ENCODE results near the gene NTN4. TPM values are rescaled to one million over a fixed set of nuclear protein-coding genes. Genes with fewer than 3 reads are reported as not detected.
"Not testable (repeated sequence)": the region's sequence is repeated elsewhere in the genome, so short reads cannot be mapped to it uniquely, and the experiment has no call there.

NTN4 gene
- total and polyA plus RNA-seq, 2 donors: 2.4 to 21.9 TPM

DNA sequence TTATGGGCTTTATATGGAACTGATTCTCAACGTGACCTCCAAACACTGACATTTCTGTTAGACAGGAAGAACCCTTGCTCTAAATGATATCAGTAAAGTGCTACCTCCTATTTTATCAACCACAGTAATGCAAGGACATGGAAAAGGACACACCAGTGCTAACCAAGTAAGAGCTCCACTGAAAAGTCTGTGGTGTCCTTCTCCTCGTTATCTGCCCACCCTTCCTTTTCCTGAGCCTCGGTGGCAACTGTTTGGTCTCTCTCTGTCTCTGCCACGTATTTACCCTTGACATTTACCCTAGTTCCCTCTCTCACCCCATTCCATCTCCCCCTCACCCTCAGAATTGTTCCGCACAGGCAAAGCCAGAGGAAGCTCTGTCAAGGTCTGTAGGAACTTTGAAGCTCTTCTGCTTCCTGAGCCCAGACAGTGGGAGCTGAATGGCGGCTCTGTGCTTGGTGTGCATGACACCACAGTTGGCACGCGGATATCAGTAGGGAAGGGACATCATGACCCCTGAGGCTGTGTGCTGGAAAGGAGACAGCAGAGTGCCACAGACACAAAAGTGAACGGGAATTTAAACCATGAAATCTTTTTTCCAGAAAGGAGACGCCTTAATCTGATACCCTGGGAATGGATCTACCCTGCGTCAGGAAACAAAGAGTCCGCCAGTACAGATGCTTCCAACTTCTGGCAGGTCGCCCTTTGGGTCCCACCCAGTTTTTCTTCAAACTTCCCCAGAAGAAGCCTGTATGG is 50.8 kb downstream of the NTN4 start:
- H3K27ac ChIP-seq (ENCODE audit: low read depth in 1 of 2, low read length in 1 of 2): peak overlapping the region in 1 of 2 donors; percentile 68
- peak in 1 of 9 donors; percentile 20 for DNase-seq (ENCODE audit: low read depth in 6 of 9, low spot score in 9 of 9)
- no peak overlapping the region for H3K4me3 ChIP-seq (ENCODE audit: low read length in 2 of 2)
- WGBS: 85% methylated on average over 13 of the region's 13 CpGs
- no peaks in the 10 kb centered on the region for H3K36me3 ChIP-seq (ENCODE audit: control insufficient read depth in 2 of 2, insufficient read depth in 2 of 2, low read length in 1 of 2)
- H3K27me3 ChIP-seq (ENCODE audit: control insufficient read depth in 2 of 2, insufficient read depth in 1 of 2, low read length in 1 of 2): no peaks in the 10 kb centered on the region
- no peaks in the 10 kb centered on the region for H3K4me1 ChIP-seq (ENCODE audit: control insufficient read depth in 2 of 2, insufficient read depth in 2 of 2, low read length in 2 of 2)
- no peaks in the 10 kb centered on the region for H3K9me3 ChIP-seq (ENCODE audit: control insufficient read depth in 2 of 2, insufficient read depth in 1 of 2, low read length in 1 of 2)

DNA sequence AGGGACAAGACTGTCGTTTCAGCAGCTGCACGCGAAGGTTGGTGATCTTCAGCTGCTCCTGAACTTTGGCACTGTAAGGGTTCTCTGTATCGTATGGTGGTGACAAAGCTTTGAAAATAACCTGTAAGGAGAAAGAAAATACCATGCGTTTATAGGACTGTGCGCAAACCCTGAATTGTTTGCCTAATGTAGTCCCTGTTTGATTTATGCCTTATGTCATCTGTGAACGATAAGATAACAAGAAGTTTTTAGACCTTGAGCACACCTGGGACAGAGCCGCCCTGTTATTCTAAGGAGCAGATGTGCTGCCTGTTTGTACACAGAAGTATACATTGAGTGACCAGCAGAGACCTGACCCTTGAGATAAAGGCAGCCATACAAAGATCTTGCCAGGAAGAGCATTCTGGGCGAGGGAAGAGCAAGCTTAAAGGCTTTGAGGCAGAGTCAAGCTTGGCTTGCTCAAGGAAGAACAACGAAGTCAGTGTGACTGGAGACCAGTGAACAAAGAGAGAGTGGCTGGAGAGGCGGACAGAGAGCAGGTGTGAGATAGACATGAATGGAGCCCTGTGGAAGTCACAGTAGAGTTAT is 52.4 kb downstream of the NTN4 start:
- 94% methylated on average over 11 of the region's 11 CpGs for WGBS
- no peaks in the 10 kb centered on the region for H3K9me3 ChIP-seq (ENCODE audit: control insufficient read depth in 2 of 2, insufficient read depth in 1 of 2, low read length in 1 of 2)
- no peaks in the 10 kb centered on the region for H3K36me3 ChIP-seq (ENCODE audit: control insufficient read depth in 2 of 2, insufficient read depth in 2 of 2, low read length in 1 of 2)
- no peak overlapping the region for H3K4me3 ChIP-seq (ENCODE audit: low read length in 2 of 2)
- no peaks in the 10 kb centered on the region for H3K27me3 ChIP-seq (ENCODE audit: control insufficient read depth in 2 of 2, insufficient read depth in 1 of 2, low read length in 1 of 2)
- H3K4me1 ChIP-seq (ENCODE audit: control insufficient read depth in 2 of 2, insufficient read depth in 2 of 2, low read length in 2 of 2): no peaks in the 10 kb centered on the region
- no peak for DNase-seq (ENCODE audit: low read depth in 6 of 9, low spot score in 9 of 9)
- H3K27ac ChIP-seq (ENCODE audit: low read depth in 1 of 2, low read length in 1 of 2): no peak overlapping the region

DNA sequence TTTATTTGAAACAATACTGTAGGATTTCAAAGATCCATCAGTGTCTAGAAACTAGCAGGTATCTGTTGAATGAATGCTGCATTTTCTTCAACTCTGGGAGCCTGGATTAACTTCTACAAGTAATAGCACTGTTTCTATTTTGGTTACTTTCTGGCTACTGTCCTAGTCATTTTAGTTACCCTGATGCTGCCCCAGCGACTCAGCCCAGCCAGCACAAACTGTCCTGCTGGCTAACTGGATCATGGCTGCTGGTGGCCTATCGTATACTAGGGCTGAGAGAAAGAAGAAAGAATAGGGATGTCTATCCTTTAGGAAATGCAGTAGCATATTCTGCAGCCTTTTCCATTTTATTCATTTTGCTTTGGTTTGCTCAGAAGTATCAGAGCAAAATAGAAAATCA is 53.9 kb downstream of the NTN4 start:
- Histone ChIP-seq H3K27me3 (ENCODE audit: control insufficient read depth in 2 of 2, insufficient read depth in 1 of 2, low read length in 1 of 2) (no peaks in the 10 kb centered on the region), H3K27ac (ENCODE audit: low read depth in 1 of 2, low read length in 1 of 2) (no peak overlapping the region), H3K4me3 (ENCODE audit: low read length in 2 of 2) (no peak overlapping the region), H3K4me1 (ENCODE audit: control insufficient read depth in 2 of 2, insufficient read depth in 2 of 2, low read length in 2 of 2) (no peaks in the 10 kb centered on the region), H3K9me3 (ENCODE audit: control insufficient read depth in 2 of 2, insufficient read depth in 1 of 2, low read length in 1 of 2) (no peaks in the 10 kb centered on the region), H3K36me3 (ENCODE audit: control insufficient read depth in 2 of 2, insufficient read depth in 2 of 2, low read length in 1 of 2) (no peaks in the 10 kb centered on the region)
- 94% methylated on average over 2 of the region's 2 CpGs for WGBS
- DNase-seq (ENCODE audit: low read depth in 6 of 9, low spot score in 9 of 9): no peak

DNA sequence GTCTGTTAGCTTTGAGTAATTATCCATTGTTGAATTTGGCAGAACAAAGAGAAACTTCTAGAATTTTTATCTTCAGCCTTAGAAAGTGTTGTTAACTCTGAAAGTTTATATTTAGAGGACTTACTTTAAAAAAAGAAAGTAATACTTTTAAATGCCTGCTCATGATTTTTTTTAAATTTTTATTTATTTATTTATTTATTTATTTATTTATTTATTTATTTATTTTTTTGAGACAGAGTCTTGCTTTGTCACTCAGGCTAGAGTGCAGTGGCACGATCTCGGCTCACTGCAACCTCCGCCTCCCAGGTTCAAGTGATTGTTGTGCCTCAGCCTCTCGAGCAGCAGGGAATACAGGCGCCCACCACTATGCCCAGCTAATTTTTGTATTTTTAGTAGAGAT is 54.8 kb downstream of the NTN4 start:
- not testable (repeated sequence) for H3K27ac ChIP-seq (ENCODE audit: low read depth in 1 of 2, low read length in 1 of 2); H3K4me1 ChIP-seq (ENCODE audit: control insufficient read depth in 2 of 2, insufficient read depth in 2 of 2, low read length in 2 of 2); H3K27me3 ChIP-seq (ENCODE audit: control insufficient read depth in 2 of 2, insufficient read depth in 1 of 2, low read length in 1 of 2); DNase-seq (ENCODE audit: low read depth in 6 of 9, low spot score in 9 of 9); H3K4me3 ChIP-seq (ENCODE audit: low read length in 2 of 2); H3K9me3 ChIP-seq (ENCODE audit: control insufficient read depth in 2 of 2, insufficient read depth in 1 of 2, low read length in 1 of 2); H3K36me3 ChIP-seq (ENCODE audit: control insufficient read depth in 2 of 2, insufficient read depth in 2 of 2, low read length in 1 of 2)
- 87% methylated on average over 5 of the region's 5 CpGs for WGBS

DNA sequence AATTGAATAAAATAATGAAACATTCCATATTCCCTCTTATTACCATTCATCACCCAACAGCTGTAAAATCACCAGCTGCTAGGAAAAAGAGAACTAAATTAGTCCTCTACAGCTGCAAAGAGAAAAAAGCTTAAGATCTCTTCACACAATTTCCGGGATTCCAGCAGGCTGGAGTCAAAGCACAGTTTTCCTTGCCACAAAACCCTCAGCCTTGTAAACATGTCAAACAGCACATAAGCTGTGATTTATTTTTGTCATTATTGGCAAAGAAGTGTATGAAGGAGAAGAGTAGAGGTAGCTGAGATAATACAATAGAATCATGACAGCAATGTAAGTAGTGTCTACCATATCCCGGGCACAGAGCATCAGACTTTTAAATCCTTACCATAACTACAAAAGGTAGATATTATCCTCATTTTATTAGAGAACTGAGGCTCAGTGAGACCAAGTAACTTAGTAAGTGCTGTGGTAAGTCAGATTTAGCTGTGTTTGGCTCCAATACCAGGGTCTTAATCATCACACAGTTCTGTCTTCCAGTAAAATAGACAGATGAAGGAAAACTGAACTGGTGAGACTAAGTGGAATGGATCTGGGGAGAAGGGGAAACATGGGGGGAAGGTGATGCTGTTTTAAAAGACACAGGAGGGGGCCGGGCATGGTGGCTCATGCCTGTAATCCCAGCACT is 57.3 kb downstream of the NTN4 start:
- Histone ChIP-seq H3K27me3 (ENCODE audit: control insufficient read depth in 2 of 2, insufficient read depth in 1 of 2, low read length in 1 of 2) (no peaks in the 10 kb centered on the region), H3K4me3 (ENCODE audit: low read length in 2 of 2) (no peak overlapping the region), H3K4me1 (ENCODE audit: control insufficient read depth in 2 of 2, insufficient read depth in 2 of 2, low read length in 2 of 2) (no peaks in the 10 kb centered on the region), H3K27ac (ENCODE audit: low read depth in 1 of 2, low read length in 1 of 2) (no peak overlapping the region), H3K9me3 (ENCODE audit: control insufficient read depth in 2 of 2, insufficient read depth in 1 of 2, low read length in 1 of 2) (no peaks in the 10 kb centered on the region), H3K36me3 (ENCODE audit: control insufficient read depth in 2 of 2, insufficient read depth in 2 of 2, low read length in 1 of 2) (no peaks in the 10 kb centered on the region)
- 89% methylated on average over 3 of the region's 3 CpGs for WGBS
- DNase-seq (ENCODE audit: low read depth in 6 of 9, low spot score in 9 of 9): no peak

DNA sequence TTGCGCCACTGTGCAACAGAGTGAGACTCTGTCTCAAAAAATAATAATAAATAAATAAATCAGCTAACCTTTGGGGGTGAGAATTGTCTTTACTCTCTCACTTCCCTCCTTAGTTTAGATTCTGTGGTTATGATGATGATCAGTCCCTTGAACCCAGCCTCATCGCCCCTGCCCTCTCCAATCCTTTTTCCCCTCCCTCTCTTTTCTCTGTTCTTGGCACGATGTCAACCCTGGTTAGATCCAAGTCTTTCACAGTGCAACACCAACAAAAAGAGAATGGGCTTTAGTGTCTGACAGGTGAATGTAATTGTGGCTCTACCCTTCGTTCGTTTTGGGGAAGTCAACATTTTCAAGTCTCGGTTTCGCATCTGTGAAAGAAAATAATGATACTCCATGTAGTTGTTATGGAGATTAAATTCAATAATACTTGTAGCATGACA is 59.0 kb downstream of the NTN4 start:
- no peak overlapping the region for H3K27ac ChIP-seq (ENCODE audit: low read depth in 1 of 2, low read length in 1 of 2)
- no peak for DNase-seq (ENCODE audit: low read depth in 6 of 9, low spot score in 9 of 9)
- H3K4me3 ChIP-seq (ENCODE audit: low read length in 2 of 2): no peak overlapping the region
- 89% methylated on average over 7 of the region's 7 CpGs for WGBS
- H3K4me1 ChIP-seq (ENCODE audit: control insufficient read depth in 2 of 2, insufficient read depth in 2 of 2, low read length in 2 of 2): no peaks in the 10 kb centered on the region
- H3K9me3 ChIP-seq (ENCODE audit: control insufficient read depth in 2 of 2, insufficient read depth in 1 of 2, low read length in 1 of 2): no peaks in the 10 kb centered on the region
- H3K27me3 ChIP-seq (ENCODE audit: control insufficient read depth in 2 of 2, insufficient read depth in 1 of 2, low read length in 1 of 2): no peaks in the 10 kb centered on the region
- no peaks in the 10 kb centered on the region for H3K36me3 ChIP-seq (ENCODE audit: control insufficient read depth in 2 of 2, insufficient read depth in 2 of 2, low read length in 1 of 2)

DNA sequence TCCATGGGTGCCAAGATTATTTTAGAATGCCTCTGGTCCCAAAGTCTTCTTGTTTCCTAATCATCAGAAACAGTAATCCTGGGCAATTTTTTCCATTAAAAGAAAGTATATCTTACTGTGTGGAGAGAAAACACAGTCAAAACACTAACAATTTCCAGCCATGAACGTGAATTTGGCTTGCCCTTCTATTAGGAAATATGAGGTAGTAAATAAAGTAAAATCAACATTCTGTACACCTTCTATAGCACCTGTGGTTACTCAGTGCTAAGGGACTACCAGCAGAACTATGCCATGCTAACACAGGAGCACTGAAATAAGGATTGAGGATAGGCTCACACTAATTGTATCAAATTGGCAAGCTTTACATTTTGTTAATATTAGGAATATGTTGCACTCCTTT is 60.1 kb downstream of the NTN4 start:
- WGBS: 82% methylated on average over 1 of the region's 1 CpG
- H3K27ac ChIP-seq (ENCODE audit: low read depth in 1 of 2, low read length in 1 of 2): no peak overlapping the region
- no peak overlapping the region for H3K4me3 ChIP-seq (ENCODE audit: low read length in 2 of 2)
- H3K27me3 ChIP-seq (ENCODE audit: control insufficient read depth in 2 of 2, insufficient read depth in 1 of 2, low read length in 1 of 2): no peaks in the 10 kb centered on the region
- H3K36me3 ChIP-seq (ENCODE audit: control insufficient read depth in 2 of 2, insufficient read depth in 2 of 2, low read length in 1 of 2): no peaks in the 10 kb centered on the region
- no peak for DNase-seq (ENCODE audit: low read depth in 6 of 9, low spot score in 9 of 9)
- no peaks in the 10 kb centered on the region for H3K4me1 ChIP-seq (ENCODE audit: control insufficient read depth in 2 of 2, insufficient read depth in 2 of 2, low read length in 2 of 2)
- H3K9me3 ChIP-seq (ENCODE audit: control insufficient read depth in 2 of 2, insufficient read depth in 1 of 2, low read length in 1 of 2): no peaks in the 10 kb centered on the region

DNA sequence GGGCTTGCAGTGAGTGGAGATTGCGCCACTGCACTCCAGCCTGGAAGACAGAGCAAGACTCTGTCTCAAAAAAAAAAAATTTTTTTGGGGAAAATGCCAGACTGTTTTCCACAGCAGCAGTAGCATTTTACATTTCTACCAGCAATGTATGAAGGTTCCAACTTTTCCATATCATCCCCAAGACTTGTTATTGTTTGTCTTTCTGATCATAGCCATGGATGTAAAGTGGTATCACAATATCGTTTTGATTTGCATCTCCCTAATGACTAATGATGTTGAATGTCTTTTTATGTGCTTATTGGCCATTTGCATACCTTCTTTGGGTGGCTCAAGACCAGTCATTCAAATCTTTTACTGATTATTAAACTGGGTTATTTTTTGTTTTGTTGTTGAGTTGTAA is 63.7 kb downstream of the NTN4 start:
- no peak overlapping the region for H3K27ac ChIP-seq (ENCODE audit: low read depth in 1 of 2, low read length in 1 of 2)
- no peaks in the 10 kb centered on the region for H3K27me3 ChIP-seq (ENCODE audit: control insufficient read depth in 2 of 2, insufficient read depth in 1 of 2, low read length in 1 of 2)
- WGBS: 92% methylated on average over 2 of the region's 2 CpGs
- DNase-seq (ENCODE audit: low read depth in 6 of 9, low spot score in 9 of 9): no peak
- no peaks in the 10 kb centered on the region for H3K4me1 ChIP-seq (ENCODE audit: control insufficient read depth in 2 of 2, insufficient read depth in 2 of 2, low read length in 2 of 2)
- no peaks in the 10 kb centered on the region for H3K36me3 ChIP-seq (ENCODE audit: control insufficient read depth in 2 of 2, insufficient read depth in 2 of 2, low read length in 1 of 2)
- no peak overlapping the region for H3K4me3 ChIP-seq (ENCODE audit: low read length in 2 of 2)
- no peaks in the 10 kb centered on the region for H3K9me3 ChIP-seq (ENCODE audit: control insufficient read depth in 2 of 2, insufficient read depth in 1 of 2, low read length in 1 of 2)

DNA sequence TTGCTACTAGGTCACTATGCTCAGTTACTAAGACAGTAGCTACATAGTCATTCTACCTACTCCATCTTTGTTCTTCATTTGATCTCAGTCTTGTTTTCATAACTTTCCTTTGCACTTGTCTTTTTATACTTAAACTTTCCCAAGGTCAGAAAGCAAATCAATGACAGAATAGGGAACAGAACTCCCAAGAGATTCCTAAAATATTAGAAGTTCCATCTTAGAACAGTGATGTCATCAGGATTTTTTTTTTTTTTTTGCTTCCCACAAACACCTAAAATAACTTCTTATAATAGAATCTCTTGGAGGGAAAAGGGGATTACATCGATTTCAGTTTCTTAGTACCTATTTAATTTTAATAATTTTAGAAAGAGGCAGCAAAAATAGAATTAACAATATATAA is 65.8 kb downstream of the NTN4 start:
- Histone ChIP-seq H3K27ac (ENCODE audit: low read depth in 1 of 2, low read length in 1 of 2) (no peak overlapping the region), H3K9me3 (ENCODE audit: control insufficient read depth in 2 of 2, insufficient read depth in 1 of 2, low read length in 1 of 2) (no peaks in the 10 kb centered on the region), H3K4me3 (ENCODE audit: low read length in 2 of 2) (no peak overlapping the region), H3K4me1 (ENCODE audit: control insufficient read depth in 2 of 2, insufficient read depth in 2 of 2, low read length in 2 of 2) (no peaks in the 10 kb centered on the region), H3K36me3 (ENCODE audit: control insufficient read depth in 2 of 2, insufficient read depth in 2 of 2, low read length in 1 of 2) (no peaks in the 10 kb centered on the region), H3K27me3 (ENCODE audit: control insufficient read depth in 2 of 2, insufficient read depth in 1 of 2, low read length in 1 of 2) (no peaks in the 10 kb centered on the region)
- WGBS: 93% methylated on average over 1 of the region's 1 CpG
- DNase-seq (ENCODE audit: low read depth in 6 of 9, low spot score in 9 of 9): no peak
